BJ (cell line): ENCODE measurements around the gene KRTAP10-2. TPM values are rescaled to one million over a fixed set of nuclear protein-coding genes. Genes with fewer than 3 reads are reported as not detected.

Source experiments
- CTCF ChIA-PET: fragments of 350-600 bp; formaldehyde crosslinking; extraction: SDS; loops from one replicate; lab custom pipeline; 2021; ENCODE audit warnings: antibody characterized with exemption, inconsistent platforms; lab: Yijun Ruan, JAX
- POLR2A ChIA-PET: fragments of 300-600 bp; sonication (Branson Sonifier 250); formaldehyde crosslinking; extraction: SDS; loops from one replicate; lab custom pipeline; 2021; ENCODE audit warnings: antibody characterized with exemption; lab: Charles Lee
- DNase-seq: peaks from one replicate; pipeline ENCODE4 v3.0.0-alpha.2; 2011; ENCODE audit warnings: low read depth
- H3K27me3 ChIP-seq: 2 replicates; pipeline ENCODE4 v1.6.0; 2011; ENCODE audit warnings: low read length; ENCODE audit not compliant: control insufficient read depth, insufficient read depth
- H3K36me3 ChIP-seq: 2 replicates; pipeline ENCODE4 v1.5.1; 2011; ENCODE audit warnings: low read length; ENCODE audit not compliant: control insufficient read depth, insufficient read depth
- H3K4me3 ChIP-seq: 2 replicates; pipeline ENCODE4 v1.5.1; 2011; ENCODE audit warnings: low read depth, mild to moderate bottlenecking, control low read depth, low read length
- polyA plus RNA-seq: library from polyadenylated mRNA; depleted of rRNA; stranded (reverse); fragments of >200 nt; gene quantifications from 2 replicates; pipeline ENCODE4 v1.2.3, GENCODE V29; 2011
- TF ChIP-seq, protein P1 (sequence below): IDR thresholded peaks from 2 replicates; pipeline ENCODE4 v1.5.1; 2011; ENCODE audit warnings: low read depth, mild to moderate bottlenecking, control low read depth, inconsistent platforms, low read length, moderate library complexity; ENCODE audit not compliant: insufficient read depth

KRTAP10-2 gene
- polyA plus RNA-seq, 1 experiment, result not detected

DNA sequence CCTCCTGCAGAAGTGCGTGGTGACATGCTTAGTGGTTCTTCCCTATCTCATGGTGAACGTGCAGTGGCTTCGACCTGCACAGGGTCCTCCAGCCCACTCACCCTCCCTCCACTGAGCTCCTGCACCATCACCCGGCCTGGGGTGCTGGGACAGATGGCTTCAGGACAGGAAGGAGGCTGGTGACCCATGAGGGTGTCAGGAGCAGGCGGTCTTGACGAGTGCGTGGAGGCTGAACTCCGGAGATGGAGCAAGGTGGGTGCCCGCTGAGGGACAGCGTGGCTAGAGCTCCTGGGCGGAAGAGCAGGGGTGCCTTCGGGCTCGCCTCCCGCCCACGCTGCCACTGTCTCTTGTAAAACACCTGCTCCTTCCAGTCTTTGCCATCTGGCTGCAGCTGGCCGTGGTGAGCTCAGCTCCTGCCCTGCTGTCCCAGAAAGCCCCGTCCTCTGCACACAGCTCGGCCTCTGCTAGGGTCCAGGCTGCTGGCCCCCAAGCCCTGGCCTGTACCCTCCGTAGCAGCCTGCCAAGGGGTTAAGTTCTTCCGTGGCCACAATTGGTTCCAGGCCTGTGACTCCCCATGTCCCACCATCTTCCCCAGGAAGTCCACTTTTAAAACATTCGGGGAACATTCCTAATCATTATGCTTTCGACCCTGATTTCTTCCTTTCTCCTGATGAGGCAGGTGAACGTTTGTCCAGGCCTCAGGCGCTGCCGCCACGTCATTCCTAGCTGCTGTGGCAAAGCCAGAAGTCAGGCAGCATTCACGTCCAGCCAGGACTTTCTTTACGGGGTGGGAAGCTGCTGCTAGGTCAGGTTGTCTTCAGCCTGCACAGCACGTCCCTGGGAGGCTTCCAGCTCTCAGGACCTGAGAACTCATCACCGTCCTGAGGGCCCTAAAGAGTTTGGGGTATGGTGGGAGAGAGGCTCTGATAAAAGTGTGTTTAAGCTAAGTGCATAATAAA, 19.4 kb downstream of the KRTAP10-2 start:
- Histone ChIP-seq H3K36me3 (no peaks in the 10 kb centered on the region), H3K27me3 (no peaks in the 10 kb centered on the region), H3K4me3 (no peak overlapping the region)
- no peak for DNase-seq
- ChIA-PET POLR2A (no interaction called here), CTCF (interaction anchor here (0.6 kb wide), 2 partner anchors 22 to 393 kb away, joined by 3 read pairs; no protein-coding TSS in a partner anchor)
- TF ChIP-seq, protein P1, sequence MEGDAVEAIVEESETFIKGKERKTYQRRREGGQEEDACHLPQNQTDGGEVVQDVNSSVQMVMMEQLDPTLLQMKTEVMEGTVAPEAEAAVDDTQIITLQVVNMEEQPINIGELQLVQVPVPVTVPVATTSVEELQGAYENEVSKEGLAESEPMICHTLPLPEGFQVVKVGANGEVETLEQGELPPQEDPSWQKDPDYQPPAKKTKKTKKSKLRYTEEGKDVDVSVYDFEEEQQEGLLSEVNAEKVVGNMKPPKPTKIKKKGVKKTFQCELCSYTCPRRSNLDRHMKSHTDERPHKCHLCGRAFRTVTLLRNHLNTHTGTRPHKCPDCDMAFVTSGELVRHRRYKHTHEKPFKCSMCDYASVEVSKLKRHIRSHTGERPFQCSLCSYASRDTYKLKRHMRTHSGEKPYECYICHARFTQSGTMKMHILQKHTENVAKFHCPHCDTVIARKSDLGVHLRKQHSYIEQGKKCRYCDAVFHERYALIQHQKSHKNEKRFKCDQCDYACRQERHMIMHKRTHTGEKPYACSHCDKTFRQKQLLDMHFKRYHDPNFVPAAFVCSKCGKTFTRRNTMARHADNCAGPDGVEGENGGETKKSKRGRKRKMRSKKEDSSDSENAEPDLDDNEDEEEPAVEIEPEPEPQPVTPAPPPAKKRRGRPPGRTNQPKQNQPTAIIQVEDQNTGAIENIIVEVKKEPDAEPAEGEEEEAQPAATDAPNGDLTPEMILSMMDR, result no peak

DNA sequence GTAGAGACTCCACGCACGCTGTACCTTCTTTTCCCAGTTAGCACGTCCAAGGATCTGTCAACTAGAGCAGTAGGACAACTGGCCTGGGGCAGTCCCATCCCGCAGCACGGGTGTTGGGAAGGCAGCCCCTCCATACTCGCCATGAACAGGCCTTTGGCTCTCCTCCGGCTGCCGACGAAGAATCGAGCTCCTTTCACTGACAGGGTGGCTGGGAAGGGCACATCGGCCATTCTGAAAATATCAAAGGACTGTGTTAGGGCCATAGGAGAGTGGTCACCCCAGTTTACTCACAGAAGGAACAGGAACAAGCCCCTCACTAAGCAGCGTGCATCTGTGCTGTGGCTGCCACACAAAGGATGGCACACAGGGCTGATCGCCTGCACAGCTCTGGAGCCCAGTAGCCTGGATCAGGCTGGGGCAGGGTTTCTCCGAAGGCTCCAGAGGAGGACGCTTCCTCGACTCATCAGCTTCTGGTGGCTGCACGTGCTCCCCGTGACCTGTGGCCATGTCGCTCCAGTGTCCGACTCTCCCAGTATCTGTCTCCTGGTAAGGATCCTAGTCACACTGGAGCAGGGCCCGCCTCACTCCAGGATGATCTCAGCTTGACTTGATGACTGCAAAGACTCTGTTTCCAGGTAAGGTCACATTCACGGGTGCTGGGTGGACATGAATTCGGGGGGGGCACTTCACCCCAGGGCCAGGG, 20.3 kb downstream of the KRTAP10-2 start:
- no peaks in the 10 kb centered on the region for H3K27me3 ChIP-seq
- CTCF ChIA-PET, result interaction anchor here (0.6 kb wide), 1 partner anchor 394 kb away, joined by 3 read pairs; no protein-coding TSS in a partner anchor
- TF ChIP-seq, protein P1, result no peak
- no peak overlapping the region for H3K4me3 ChIP-seq
- POLR2A ChIA-PET, result no interaction called here
- no peak for DNase-seq
- H3K36me3 ChIP-seq, result no peaks in the 10 kb centered on the region

DNA sequence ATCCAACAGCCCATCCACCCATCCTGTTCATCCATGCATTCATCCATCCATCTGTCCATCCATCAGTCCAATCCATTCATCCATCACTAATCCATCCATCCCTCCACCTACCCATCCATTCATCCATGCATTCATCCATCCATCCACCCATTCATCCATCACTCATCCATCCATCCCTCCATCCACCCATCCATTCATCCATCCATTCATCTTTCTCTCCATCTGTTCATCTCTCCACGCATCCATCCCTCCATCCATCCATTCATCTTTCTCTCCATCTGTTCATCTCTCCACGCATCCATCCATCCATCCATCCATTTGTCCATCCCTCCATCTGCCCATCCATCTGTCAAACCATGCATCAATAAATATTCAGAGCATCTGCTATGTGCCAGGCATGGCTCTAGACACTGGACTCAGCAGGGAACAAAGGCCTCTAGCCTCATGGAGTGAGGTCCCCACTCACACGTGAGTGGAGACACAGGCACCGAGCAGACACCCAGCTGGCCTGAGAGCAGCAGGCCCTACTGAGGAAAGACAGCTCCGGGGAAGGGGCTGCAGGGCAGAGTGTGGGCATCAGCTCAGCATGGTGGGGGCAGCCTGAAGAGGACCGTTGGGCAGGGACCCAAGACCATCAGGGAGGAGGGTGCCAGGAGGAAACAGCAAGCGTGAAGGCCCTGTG, 20.9 kb downstream of the KRTAP10-2 start:
- ChIA-PET CTCF (no interaction called here), POLR2A (no interaction called here)
- no peak for DNase-seq

DNA sequence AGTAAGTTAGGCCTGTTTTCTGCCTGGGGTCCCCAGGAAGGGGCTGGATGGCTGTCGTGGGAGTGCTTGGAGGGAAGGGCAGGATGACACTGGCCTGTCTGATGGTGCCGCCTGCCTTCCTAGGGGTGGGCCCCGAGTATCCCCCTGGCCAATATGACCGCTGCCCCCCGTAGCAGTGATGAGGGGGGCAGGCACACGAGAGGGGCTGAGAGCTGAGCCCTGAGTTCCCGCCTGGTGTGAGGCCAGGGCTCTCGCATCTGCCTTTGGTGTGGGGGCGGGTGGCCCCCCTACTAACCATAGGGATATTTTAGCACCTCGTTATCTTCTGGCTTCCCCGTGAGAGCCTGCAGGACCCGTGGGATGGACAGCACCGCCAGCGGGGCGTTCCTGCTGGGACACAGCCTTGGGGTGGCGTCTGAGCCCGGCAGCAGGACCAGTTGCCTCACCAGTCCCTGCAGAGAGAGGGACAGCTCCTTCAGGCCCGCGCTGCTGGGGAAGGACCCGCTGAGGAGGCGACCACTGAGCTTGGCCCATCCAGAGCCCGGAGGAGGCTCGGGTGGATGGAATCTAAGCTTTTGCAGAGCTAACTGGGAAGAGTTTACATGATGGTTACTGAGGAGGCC, 21.7 kb downstream of the KRTAP10-2 start:
- ChIA-PET POLR2A (no interaction called here), CTCF (no interaction called here)
- Histone ChIP-seq H3K4me3 (no peak overlapping the region), H3K27me3 (no peaks in the 10 kb centered on the region), H3K36me3 (no peaks in the 10 kb centered on the region)
- DNase-seq, result no peak
- TF ChIP-seq, protein P1, result no peak

More for the DNA sequence above, 20.9 kb downstream of the KRTAP10-2 start:
- TF ChIP-seq, protein P1, result no peak
- H3K27me3 ChIP-seq, result no peaks in the 10 kb centered on the region
- no peaks in the 10 kb centered on the region for H3K36me3 ChIP-seq
- no peak overlapping the region for H3K4me3 ChIP-seq
